Smooth muscle cell (in vitro differentiated cells): ENCODE data around the gene CRLF1. TPM values are rescaled to one million over a fixed set of nuclear protein-coding genes. Genes with fewer than 3 reads are reported as not detected.

Experiments
- DNase-seq: peaks from one replicate; lab custom pipeline; 2025; ENCODE audit not compliant: unreplicated experiment; lab: John Stamatoyannopoulos, UW
- H2AFZ ChIP-seq: fragments of 200-600 bp; sonication (generic); 2 replicates; pipeline ENCODE4 v1.6.0; 2016; ENCODE audit warnings: antibody characterized with exemption, low read depth, mild to moderate bottlenecking
- H3F3A ChIP-seq: fragments of 200-600 bp; sonication (generic); 2 replicates; pipeline ENCODE4 v1.6.0; 2017; ENCODE audit warnings: antibody characterized with exemption, low read depth
- H3K27ac ChIP-seq: fragments of 200-600 bp; sonication (generic); 2 replicates; pipeline ENCODE4 v1.5.1; 2016; ENCODE audit warnings: low read depth, mild to moderate bottlenecking
- H3K27me3 ChIP-seq: fragments of 200-600 bp; sonication (generic); 2 replicates; pipeline ENCODE4 v1.6.1; 2016; ENCODE audit warnings: low read depth, mild to moderate bottlenecking
- H3K36me3 ChIP-seq: fragments of 200-600 bp; sonication (generic); 2 replicates; pipeline ENCODE4 v1.5.1; 2016; ENCODE audit warnings: low read depth
- H3K4me1 ChIP-seq: fragments of 200-600 bp; sonication (generic); 2 replicates; pipeline ENCODE4 v1.5.1; 2016; ENCODE audit warnings: low read depth
- H3K4me2 ChIP-seq: fragments of 200-600 bp; sonication (generic); 2 replicates; pipeline ENCODE4 v1.6.0; 2016; ENCODE audit warnings: mild to moderate bottlenecking
- H3K4me3 ChIP-seq: fragments of 200-600 bp; sonication (generic); 2 replicates; pipeline ENCODE4 v1.5.1; 2016; ENCODE audit warnings: mild to moderate bottlenecking
- H3K79me2 ChIP-seq: fragments of 200-600 bp; sonication (generic); 2 replicates; pipeline ENCODE4 v1.6.0; 2016; ENCODE audit warnings: low read depth, mild to moderate bottlenecking
- H3K9ac ChIP-seq: fragments of 200-600 bp; sonication (generic); 2 replicates; pipeline ENCODE4 v1.6.0; 2016; ENCODE audit warnings: low read depth
- H3K9me3 ChIP-seq: fragments of 200-600 bp; sonication (generic); replicated peaks from 2 replicates; pipeline ENCODE4 v1.5.1; 2016; ENCODE audit warnings: low read depth
- H4K20me1 ChIP-seq: fragments of 200-600 bp; sonication (generic); 2 replicates; pipeline ENCODE4 v1.6.0; 2016; ENCODE audit warnings: low read depth
- WGBS: methylation state at CpG from one replicate; pipeline ENCODE4 v1.1.7; 2016; ENCODE audit warnings: low lambda C conversion rate; 5-methylcytosine and 5-hydroxymethylcytosine counted together
- polyA plus RNA-seq: library from polyadenylated mRNA; unstranded; fragments of >200 nt; fragmentation: Nextera tagmentation; extraction: Ambion mirVana; gene quantifications from 2 replicates; pipeline ENCODE4 v1.2.1, GENCODE V29; 2016
- total RNA-seq: library from RNA; depleted of rRNA; stranded (reverse); fragments of >200 nt; gene quantifications from 2 replicates; pipeline ENCODE4 v1.2.3, GENCODE V29; 2014
- TF ChIP-seq, protein P1 (sequence below): fragments of 200-600 bp; sonication (generic); IDR thresholded peaks from 2 replicates; pipeline ENCODE4 v1.5.1; 2017; ENCODE audit warnings: borderline replicate concordance, mild to moderate bottlenecking, antibody characterized with exemption; ENCODE audit not compliant: insufficient read depth, poor library complexity, severe bottlenecking

The CRLF1 gene
- total and polyA plus RNA-seq, 2 experiments from 2014 or later: 196 to 1,048 TPM

DNA sequence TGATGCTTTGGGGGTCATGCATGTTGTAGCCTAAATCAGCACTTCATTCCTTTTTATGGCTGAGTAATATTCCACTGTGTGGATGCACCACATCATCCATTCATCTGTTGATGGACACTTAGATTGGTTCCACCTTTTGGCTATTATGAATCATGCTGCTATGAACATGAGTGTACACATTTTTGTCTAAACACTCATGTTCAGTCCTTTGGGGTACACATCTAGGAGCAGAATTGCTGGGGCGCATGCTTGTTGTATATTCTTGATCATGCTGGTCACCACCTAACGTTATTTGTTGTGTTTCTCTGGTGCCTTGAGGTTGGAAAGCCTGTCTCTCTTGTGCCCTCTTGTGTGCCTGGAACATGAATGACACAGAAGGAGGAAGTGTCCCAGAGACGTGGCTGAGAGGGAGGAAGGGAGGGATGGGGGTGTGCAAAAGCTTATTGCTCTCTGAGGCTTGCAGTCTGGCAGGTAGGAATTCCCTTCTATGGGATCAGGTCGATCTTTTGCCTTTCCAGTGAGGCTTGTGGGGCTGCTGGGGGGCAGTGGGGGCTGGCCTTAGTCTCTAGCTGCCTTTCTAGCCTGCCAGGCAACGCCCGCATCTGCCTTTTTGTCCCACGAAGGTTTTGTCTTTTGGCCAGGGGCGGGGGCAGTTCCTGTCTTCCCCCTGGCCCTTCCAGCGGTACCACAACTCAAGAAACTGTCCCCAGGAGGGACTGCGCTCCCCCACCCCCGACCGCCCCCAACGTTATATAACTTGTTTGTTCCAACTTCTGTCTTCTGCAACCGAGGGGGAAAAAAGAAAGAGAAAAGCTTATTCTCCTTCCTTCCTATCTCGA is 37.8 kb upstream of the CRLF1 start:
- Histone ChIP-seq H3K27ac (no peak overlapping the region), H4K20me1 (peaks cover 17% of the 10 kb centered on the region), H3K9ac (no peak overlapping the region), H3K36me3 (no peaks in the 10 kb centered on the region), H3K4me1 (peaks cover 2% of the 10 kb centered on the region), H2AFZ (no peak overlapping the region), H3K4me3 (no peak overlapping the region), H3F3A (peaks cover 3% of the 10 kb centered on the region), H3K27me3 (no peaks in the 10 kb centered on the region), H3K4me2 (no peak overlapping the region), H3K79me2 (peaks cover 44% of the 10 kb centered on the region), H3K9me3 (no peaks in the 10 kb centered on the region)
- TF ChIP-seq, protein P1, sequence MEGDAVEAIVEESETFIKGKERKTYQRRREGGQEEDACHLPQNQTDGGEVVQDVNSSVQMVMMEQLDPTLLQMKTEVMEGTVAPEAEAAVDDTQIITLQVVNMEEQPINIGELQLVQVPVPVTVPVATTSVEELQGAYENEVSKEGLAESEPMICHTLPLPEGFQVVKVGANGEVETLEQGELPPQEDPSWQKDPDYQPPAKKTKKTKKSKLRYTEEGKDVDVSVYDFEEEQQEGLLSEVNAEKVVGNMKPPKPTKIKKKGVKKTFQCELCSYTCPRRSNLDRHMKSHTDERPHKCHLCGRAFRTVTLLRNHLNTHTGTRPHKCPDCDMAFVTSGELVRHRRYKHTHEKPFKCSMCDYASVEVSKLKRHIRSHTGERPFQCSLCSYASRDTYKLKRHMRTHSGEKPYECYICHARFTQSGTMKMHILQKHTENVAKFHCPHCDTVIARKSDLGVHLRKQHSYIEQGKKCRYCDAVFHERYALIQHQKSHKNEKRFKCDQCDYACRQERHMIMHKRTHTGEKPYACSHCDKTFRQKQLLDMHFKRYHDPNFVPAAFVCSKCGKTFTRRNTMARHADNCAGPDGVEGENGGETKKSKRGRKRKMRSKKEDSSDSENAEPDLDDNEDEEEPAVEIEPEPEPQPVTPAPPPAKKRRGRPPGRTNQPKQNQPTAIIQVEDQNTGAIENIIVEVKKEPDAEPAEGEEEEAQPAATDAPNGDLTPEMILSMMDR: no peak
- DNase-seq: no peak
- 79% methylated on average over 15 of the region's 15 CpGs for WGBS

DNA sequence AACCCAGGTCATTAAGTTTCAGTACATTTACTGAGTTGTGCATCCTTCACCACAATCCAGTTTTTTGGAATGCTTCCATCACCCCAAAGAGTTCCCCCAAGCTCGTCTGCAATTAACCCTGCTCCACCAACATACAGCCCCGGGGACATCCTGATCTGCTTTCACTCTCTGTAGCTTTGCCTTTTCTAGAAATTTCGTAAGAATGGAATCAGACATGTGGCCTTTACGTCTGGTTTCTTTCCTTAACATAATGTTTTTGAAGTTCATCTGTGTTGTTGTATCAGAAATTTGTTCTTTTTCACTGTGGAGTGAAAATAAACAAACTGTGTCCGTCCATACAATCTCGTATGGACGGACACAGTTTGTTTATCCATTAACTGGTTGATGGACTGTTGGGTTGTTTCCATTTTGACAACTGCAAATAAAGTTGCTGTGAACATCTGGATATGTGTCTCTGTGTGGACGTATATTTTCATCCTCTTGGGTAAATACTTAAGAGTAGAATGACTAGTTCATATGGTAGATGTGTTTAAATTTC is 33.2 kb upstream of the CRLF1 start:
- Histone ChIP-seq H3K79me2 (peaks cover 43% of the 10 kb centered on the region), H4K20me1 (peaks cover 10% of the 10 kb centered on the region), H3K9ac (no peak overlapping the region), H3K27ac (no peak overlapping the region), H2AFZ (no peak overlapping the region), H3K4me1 (peaks cover 7% of the 10 kb centered on the region), H3K4me2 (no peak overlapping the region), H3F3A (no peaks in the 10 kb centered on the region), H3K4me3 (no peak overlapping the region), H3K36me3 (no peaks in the 10 kb centered on the region), H3K27me3 (no peaks in the 10 kb centered on the region), H3K9me3 (no peaks in the 10 kb centered on the region)
- TF ChIP-seq, protein P1: no peak
- WGBS: 72% methylated on average over 8 of the region's 8 CpGs
- DNase-seq: no peak

DNA sequence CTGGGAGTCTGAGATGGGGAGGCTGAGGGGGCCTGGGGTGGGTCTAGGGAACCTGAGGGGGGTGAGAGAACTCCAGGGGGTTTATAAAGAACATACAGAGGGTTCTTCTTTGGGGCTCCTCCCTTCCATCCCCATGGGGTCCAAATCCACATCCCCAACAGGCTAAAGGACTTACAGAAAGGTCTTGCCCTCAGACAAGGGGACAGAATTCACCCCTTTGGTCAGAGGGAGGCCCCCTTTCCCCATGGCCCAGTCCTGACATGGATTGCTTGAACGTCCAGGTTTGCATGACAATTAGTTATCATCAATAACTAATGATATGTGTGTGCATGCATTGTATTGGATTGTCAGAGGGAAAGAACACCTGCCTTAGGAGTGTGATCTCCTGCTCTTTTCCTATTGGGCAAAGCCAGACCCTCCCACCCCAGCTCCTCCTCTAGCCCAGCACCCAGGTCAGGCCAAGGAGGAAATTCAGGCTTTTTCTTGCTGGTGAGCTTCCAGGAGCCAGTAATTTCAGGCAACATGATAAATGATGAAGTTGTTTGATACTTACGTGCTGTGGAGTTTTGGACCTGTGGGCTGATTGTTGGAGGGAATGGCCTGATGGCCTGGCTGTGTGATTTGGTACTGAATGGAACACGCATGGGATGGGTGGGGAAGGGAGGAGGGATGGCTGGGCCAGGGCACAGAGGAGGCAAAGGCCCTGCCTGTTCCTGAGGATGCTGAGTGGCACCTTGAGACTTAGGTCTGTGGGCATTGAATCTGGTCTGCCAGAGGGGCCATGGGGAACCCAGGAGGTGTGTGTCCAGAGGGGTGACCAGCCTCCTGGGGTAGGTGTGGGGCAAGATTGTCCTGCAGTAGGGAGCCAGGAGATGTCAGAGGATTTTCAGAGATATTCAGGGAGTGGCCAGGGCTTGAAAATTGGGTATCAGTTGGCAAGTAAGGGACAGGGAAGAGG is 31.4 kb upstream of the CRLF1 start:
- H3F3A ChIP-seq: no peaks in the 10 kb centered on the region
- no peak overlapping the region for H2AFZ ChIP-seq
- H3K4me3 ChIP-seq: peak overlapping the region; percentile 66
- no peaks in the 10 kb centered on the region for H3K27me3 ChIP-seq
- no peak overlapping the region for H3K9ac ChIP-seq
- peaks cover 4% of the 10 kb centered on the region for H4K20me1 ChIP-seq
- peak overlapping the region; percentile 86 for H3K4me2 ChIP-seq
- H3K4me1 ChIP-seq: peaks cover 7% of the 10 kb centered on the region
- no peaks in the 10 kb centered on the region for H3K36me3 ChIP-seq
- no peak for DNase-seq
- WGBS: 72% methylated on average over 3 of the region's 3 CpGs
- peaks cover 29% of the 10 kb centered on the region for H3K79me2 ChIP-seq
- TF ChIP-seq, protein P1: no peak
- H3K9me3 ChIP-seq: no peaks in the 10 kb centered on the region
- no peak overlapping the region for H3K27ac ChIP-seq
